ENCODE measurements around the gene CCDC85C.

GRCh38 chr14:99534863-99535262, 69.1 kb downstream of the CCDC85C start:
- no peak for TF ChIP-seq POLR2A (IDR thresholded peaks at IDR 0.05)
- TF ChIP-seq CTCF (IDR thresholded peaks at IDR 0.05), result no peak
- no peak for TF ChIP-seq POLR2AphosphoS5 (IDR thresholded peaks at IDR 0.05)
